Stimulated activated CD4-positive, alpha-beta T cell treated with anti-CD3 and anti-CD28 coated beads, Interleukin-15, amount 100 ng/mL, for 48 hours (primary cell): ENCODE results near the gene ARL15.
"Not testable (repeated sequence)": the region's sequence is repeated elsewhere in the genome, so short reads cannot be mapped to it uniquely, and the experiment has no call there.

Source experiments
- DNase-seq, 2 donors: peaks; one replicate each; pipeline ENCODE4 v3.0.0-alpha.2; 2020; ENCODE audit warnings: low read depth in 2 of 2

Gene ARL15

GRCh38 chr5:54093861-54094260, 216.5 kb downstream of the ARL15 start:
- no peak for DNase-seq

- no peak for DNase-seq
Observed at GRCh38 chr5:54093081-54093492, 217.3 kb downstream of the ARL15 start.

DNA sequence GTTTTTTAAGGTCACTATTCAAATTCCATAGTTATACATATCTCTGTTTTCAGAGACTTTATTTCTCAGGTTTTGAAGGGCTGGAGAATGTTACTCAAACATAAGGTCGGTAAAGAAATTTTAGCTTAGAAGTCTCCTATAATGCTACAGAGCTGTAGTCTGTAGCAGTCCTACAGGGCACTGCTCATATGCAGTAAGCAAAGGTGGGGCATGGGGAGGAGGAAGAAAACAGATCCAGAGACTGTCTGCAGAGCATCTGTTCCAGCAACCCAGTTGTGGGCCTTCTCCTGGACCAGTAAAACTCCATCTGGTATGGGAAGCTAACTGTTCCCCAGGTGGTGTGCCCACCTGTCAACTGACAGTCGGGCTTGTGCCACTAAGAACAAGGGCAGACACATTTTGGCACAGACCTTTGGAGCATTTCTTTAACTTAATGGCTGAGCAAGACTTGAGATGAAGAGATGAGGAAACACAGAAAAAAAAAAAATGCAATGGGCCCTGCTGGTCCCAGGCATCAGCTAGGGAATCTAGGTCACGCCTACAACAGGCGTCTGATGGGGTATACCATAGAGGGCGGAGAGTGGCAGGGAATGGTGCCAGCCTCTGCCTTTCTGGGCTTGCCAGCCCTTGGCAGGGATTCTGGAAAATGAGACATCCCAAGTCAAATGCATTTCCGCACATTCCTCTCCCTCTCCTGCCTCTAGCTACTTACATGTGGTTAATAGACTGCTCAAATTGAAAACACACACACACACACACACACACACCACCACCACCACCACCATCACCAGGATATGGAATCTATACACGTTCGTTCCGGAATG, 218.9 kb downstream of the ARL15 start:
- DNase-seq, result no peak

DNA sequence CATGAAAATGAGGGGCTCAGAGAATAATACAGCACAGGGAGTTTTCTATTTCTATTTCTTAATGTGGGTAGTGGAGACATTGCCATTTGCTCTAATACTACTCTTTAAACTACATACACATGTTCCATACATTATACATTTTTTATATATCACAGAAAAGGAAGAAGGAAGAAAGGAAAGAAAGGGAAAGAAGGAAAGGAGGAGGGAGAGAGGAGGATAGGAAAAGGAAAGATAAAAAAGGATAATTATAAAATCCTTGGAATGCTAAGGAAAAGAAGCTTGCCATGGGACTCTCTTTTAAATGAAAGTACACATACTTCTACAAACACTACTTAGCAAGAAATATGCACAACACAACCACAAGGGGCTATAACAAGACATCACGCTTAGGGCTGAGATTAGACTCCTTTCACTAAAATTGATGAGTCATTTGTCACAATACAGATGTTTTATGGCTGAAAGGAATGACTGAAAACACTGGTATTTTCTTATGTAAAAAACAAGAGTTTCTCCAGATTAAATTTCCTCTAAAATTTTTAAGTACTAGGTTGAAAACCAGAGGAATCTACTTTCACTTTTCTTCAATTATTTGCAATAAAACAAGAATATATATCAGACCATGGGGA, 219.8 kb downstream of the ARL15 start:
- DNase-seq, result no peak

- no peak for DNase-seq
Observed at GRCh38 chr5:54088081-54088480, 222.3 kb downstream of the ARL15 start.

- no peak for DNase-seq
Observed at GRCh38 chr5:54087436-54087835, 222.9 kb downstream of the ARL15 start.

- DNase-seq, result no peak
Observed at GRCh38 chr5:54086191-54086590, 224.2 kb downstream of the ARL15 start.

DNA sequence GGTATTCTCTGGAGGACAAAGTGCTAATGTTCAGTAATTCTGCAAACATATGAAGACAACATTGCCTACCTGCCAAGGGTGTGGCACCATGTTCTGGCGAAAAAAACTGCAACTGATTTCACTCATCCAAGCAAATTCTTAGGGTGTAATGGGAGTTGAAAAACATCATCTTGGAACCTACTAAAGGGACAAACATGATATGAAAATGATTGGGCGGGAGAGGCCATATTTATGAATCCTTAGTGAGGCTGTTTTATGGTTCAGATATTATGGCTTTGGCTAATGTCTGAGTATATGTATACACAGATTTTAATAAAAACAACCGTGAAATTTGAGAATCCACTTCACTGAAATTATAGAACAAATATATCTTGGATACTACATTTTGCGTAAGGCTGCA, 225.7 kb downstream of the ARL15 start:
- no peak for DNase-seq

GRCh38 chr5:54083851-54084250, 226.5 kb downstream of the ARL15 start:
- DNase-seq, result no peak

DNA sequence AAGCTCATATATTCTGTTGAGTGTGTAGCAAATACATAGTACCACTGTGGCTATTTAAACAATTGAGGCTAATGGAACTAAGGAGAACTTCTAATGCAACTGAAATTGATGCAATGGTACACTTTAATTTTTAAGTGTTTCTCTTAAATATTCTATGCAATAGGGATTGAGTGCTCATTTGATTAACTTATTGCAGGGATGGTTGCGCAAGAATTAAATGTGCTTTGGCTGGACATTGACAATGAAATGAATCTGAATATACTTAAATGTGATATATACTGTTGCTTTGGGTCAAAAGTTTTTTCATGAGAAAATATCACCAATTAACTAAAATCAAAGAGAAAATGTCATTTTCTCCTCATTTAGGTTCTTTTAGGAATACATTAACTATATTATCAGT, 227.1 kb downstream of the ARL15 start:
- no peak for DNase-seq

- DNase-seq, result no peak
Observed at GRCh38 chr5:54081415-54081814, 229.0 kb downstream of the ARL15 start.

GRCh38 chr5:54080831-54081230, 229.5 kb downstream of the ARL15 start:
- DNase-seq, result no peak

GRCh38 chr5:54073735-54074134, 236.6 kb downstream of the ARL15 start:
- DNase-seq, result no peak

DNA sequence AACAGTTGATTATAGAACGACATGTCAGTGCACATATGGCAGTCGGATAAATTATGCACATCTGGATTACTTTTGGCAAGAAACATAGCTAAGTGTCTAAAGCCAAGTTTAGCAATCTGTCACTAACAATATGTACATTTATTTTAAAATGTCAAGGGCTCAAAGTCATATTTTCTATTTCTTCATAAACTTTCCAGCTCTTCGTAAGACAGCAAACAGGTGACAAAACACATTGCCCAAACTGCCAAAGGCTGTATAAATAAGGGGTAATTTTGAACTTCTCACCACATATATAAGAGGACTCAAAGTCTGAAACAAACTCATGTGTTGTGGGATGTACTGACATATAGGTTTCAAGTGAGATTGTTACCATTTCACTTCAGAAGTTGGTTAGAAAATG, 237.2 kb downstream of the ARL15 start:
- DNase-seq, result no peak

- DNase-seq, result no peak
Observed at GRCh38 chr5:54066433-54066832, 243.9 kb downstream of the ARL15 start.

DNA sequence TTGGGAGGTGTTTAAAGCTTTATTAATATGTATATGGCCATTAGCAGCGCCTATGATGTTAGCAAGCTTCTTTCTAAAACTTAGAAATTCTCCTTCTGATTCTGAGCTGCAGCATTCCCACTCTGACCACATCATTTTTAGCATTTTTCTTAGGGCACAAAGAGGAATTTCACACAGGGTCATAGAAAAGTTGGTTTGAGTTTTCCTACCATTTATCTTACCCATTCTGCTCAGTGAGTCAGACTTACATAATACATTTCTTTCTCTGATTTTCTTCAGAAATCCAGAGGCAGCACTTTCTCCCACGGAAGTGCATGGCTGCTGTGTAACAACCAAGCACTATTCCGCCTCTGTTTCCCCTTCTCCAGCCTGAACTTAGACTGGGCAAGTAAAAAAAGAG, 246.6 kb downstream of the ARL15 start:
- DNase-seq, result no peak

DNA sequence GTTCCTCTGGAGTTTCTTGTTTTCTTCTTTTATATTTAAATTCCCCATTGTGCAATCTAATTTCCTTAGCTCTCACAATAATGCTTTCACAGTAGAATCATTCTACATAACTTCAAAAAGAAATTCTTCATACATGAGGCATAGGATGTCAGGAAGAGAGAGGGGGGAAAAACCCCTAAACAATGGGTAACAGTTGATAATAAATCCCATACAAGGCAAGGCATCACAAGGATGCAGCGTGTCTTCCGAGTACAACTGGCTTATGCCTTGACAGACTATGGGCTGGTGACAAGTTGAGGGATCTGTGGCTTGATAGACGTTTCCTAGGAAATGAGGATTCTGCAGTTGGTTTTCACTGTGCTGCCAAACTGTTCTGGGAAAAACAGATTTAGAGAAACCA, 247.4 kb downstream of the ARL15 start:
- no peak for DNase-seq

DNA sequence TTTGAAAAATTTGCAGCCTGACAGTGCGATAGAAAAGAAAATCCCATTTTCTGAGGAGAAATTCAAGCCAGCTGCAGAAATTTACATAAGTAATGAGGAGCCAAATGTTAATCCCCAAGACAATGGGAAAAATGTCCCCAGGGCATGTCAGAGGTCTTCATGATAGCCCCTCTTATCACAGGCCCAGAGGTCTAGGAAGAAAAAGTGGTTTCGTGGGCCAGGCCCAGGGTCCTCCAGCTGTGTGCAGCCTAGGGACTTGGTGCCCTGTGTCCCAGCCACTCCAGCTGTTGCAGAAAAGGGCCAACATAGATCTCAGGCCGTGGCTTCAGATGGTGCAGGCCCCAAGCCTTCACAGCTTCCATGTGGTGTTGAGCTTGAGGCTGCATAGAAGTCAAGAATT, 249.5 kb downstream of the ARL15 start:
- DNase-seq, result not testable (repeated sequence)

- DNase-seq, result no peak
Observed at GRCh38 chr5:54049963-54050362, 260.4 kb downstream of the ARL15 start.

DNA sequence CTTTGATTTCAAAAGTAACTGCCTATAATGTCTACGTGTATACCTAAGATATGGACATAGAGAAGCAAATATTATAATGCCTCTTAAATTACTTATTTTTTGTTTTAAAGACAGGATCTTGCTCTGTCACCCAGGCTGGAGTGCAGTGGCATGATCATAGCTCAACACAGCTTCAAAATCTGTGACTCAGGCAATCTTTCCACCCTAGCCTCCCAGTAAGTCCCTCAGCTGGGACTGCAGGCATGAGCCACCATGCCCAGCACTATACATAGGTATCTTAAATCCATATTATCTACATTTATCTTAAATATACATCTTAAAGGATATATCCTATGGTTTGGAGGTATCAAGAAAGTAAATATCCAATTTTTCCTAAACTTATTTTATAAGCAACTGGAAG, 261.2 kb downstream of the ARL15 start:
- DNase-seq, result no peak

- DNase-seq, result no peak
Observed at GRCh38 chr5:54045077-54045792, 265.1 kb downstream of the ARL15 start.

- not testable (repeated sequence) for DNase-seq
Observed at GRCh38 chr5:54044276-54044675, 266.1 kb downstream of the ARL15 start.

GRCh38 chr5:54040804-54041203, 269.6 kb downstream of the ARL15 start:
- DNase-seq, result no peak
